DMS153 (cell line): Measurements from ENCODE around the gene SERPINB10.

Experiments
- DNase-seq: peaks from one replicate; lab custom pipeline; 2025; lab: John Stamatoyannopoulos, UW

SERPINB10 gene

GRCh38 chr18:63907664-63908063 lies at the start of gene SERPINB10:
Gene SERPINB10, plus strand, starts transcription at chr18:63907958. Its CDS starts 7,553 bp downstream, at chr18:63915511.
- no peak for DNase-seq

DNA sequence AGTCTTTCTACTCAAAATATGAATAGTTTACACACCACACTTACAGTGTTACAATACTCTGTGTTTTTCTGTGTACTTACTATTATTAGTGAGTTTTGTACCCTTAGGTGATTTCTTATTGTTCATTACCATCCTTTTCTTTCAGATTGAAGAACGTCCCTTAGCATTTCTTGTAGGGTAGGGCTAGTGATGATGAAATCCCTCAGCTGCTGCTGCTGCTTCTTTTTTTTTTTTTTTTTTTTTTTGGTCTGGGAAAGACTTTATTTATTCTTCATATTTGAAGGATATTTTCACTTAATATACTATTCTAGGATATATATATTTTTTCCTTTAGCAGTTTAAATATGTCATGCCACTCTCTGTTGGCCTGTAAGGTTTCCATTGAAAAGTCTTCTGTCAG lies 49.3 kb upstream of the SERPINB10 start:
- DNase-seq: no peak

- no peak for DNase-seq
These were observed 47.8 kb upstream of the SERPINB10 start for GRCh38 chr18:63859781-63860475.

GRCh38 chr18:63860531-63860930 lies 47.2 kb upstream of the SERPINB10 start:
- no peak for DNase-seq

DNA sequence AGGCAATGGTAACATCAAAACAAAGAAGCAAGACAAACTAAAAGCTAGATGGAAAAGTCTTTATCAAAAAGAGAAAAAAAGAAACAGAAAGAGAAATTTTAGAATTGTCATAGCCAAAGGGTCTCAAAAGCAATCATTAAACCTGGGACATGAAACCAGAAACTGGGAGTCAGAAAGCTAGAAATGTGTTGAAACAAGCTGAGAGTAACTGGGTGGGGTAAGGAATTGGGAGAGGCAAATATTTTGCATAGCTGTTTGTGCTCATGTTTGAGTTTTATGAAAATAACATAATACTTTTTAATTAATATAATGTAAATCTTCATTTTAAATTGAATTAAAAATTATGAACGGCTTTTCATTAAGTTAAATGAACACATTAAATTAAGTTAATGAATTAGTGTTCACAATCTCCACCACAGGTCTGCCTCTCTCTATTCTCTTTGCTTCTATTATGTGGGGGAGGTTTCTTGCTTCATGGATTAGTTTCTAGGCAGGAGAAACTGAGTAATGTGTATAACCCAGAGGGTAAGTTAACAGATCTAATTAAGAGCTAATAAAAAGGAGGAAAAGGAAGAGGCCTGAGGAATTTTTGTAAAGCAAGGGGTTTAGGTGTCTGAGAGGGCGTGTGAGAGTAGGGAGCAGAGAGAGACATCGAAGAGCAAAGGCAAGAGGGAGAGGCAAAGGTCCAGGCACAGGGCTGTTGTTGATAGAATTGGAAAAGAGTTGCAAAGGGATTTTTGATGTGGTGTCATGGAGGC lies 40.2 kb upstream of the SERPINB10 start:
- no peak for DNase-seq

GRCh38 chr18:63868546-63868945 lies 39.2 kb upstream of the SERPINB10 start:
- no peak for DNase-seq

- no peak for DNase-seq
These were observed 38.4 kb upstream of the SERPINB10 start for GRCh38 chr18:63869374-63869773.

DNA sequence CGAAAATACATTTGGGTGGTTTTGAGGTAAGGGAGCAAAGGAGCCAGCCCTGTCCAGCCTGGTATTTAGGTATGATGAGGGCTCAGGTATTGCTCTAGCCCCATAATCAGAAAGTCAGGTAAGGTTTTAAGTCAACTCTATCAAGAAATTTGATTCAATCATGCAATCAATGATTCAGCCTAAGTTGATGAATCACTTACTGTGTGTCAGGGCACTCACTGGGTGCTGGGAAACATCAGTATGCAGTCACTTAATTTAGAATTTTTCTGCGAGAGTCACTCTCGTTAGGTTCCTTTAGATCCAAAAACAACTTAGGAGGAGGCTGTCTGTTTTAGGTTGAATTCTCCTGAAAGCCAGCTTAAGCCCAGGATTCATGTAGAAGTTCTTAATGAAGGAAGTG lies 37.9 kb upstream of the SERPINB10 start:
- no peak for DNase-seq

- DNase-seq: no peak
These were observed 35.9 kb upstream of the SERPINB10 start for GRCh38 chr18:63871836-63872235.

GRCh38 chr18:63872586-63872985 lies 35.2 kb upstream of the SERPINB10 start:
- DNase-seq: no peak

- no peak for DNase-seq
These were observed 29.4 kb upstream of the SERPINB10 start for GRCh38 chr18:63878343-63878742.

- no peak for DNase-seq
These were observed 28.8 kb upstream of the SERPINB10 start for GRCh38 chr18:63878925-63879324.

GRCh38 chr18:63879709-63880108 lies 28.0 kb upstream of the SERPINB10 start:
- DNase-seq: no peak

DNA sequence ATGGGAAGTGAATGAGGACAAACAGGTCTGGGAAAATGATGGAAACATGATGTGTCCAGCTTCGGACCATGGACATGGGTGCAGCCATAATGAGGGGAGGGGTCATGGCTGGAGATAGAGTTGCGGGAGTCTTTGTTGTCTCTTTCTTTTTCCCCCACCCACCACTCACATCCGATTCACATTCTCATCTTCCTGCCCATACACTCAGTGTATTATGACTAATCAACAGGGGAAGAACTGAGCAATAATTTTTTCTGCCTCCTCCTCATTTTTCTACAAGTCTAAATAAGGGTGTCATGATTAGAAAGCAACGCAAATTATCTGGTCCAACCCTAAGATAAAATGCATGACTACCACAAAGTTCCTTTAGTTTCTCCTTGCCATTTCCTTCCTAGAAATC lies 25.9 kb upstream of the SERPINB10 start:
- DNase-seq: no peak

DNA sequence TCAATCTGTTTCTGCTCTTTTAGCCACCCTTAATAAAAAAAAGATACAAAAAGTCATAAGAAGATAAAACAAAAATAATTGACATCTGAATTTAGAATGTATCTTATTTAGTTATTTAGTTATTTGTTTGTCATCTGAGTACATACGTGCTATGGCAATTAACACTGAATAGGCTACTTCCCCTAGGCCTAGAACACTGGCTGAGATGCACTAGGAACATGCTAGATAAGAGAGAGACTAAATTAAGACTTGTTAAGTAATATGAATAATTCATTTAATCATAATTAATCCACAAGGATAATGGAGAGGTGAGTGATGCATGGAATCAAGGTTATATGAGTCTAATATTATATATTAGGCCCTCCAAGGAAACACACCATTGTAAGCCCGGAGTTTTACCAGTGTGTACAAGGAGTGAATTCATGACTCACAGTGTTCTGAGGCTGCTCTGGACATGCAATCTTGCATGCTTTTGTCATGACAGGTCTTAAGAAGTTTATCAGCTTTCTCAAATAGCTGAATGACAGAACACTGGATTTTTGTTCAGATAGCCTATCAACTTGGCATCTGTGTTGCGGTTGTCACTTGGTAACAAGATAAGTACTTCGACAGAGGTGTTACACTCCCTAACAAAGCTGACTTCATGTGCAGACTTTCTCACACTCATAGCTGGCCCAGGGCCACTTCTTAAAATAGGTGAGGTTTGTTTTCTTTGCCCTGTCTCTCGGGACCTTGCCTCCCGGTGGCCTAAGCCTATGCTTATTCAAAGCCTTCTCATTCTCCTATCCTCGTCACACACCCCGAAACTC lies 25.2 kb upstream of the SERPINB10 start:
- DNase-seq: no peak

GRCh38 chr18:63883617-63884016 lies 24.1 kb upstream of the SERPINB10 start:
- DNase-seq: no peak

- no peak for DNase-seq
These were observed 20.3 kb upstream of the SERPINB10 start, which contains the start of gene SERPINB2 for GRCh38 chr18:63887424-63887823. Gene SERPINB2, plus strand, starts transcription at chr18:63887705. Its CDS starts 3,740 bp downstream, at chr18:63891445.

- DNase-seq: no peak
These were observed 19.1 kb upstream of the SERPINB10 start for GRCh38 chr18:63888470-63889190.

GRCh38 chr18:63889626-63890025 lies 18.1 kb upstream of the SERPINB10 start:
- no peak for DNase-seq

GRCh38 chr18:63890237-63890949 lies 17.4 kb upstream of the SERPINB10 start:
- DNase-seq: no peak

DNA sequence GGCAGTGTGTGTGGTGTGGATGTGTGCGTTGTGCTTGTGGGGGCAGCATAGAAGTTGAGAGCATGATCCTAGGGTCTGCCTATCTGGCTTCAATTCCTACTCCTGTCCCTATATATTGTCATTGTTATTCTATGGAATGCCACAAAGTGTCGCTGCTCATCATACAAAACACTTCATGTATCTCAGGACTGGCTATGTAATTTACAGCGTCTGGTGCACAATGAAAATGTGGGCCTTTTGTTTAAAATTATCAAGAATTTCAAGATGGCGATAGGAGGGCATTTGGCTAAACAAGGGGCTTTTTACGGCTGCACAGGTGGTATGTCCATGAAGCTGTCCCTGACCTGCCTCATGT lies 16.8 kb upstream of the SERPINB10 start:
- DNase-seq: peak; percentile 28
